ENCODE measurements around the gene MBTPS1.
A peak's percentile ranks its signal among the peaks of the same experiment; 100 is the strongest.
"Not testable (repeated sequence)": the region's sequence is repeated elsewhere in the genome, so short reads cannot be mapped to it uniquely, and the experiment has no call there.

The MBTPS1 gene

DNA sequence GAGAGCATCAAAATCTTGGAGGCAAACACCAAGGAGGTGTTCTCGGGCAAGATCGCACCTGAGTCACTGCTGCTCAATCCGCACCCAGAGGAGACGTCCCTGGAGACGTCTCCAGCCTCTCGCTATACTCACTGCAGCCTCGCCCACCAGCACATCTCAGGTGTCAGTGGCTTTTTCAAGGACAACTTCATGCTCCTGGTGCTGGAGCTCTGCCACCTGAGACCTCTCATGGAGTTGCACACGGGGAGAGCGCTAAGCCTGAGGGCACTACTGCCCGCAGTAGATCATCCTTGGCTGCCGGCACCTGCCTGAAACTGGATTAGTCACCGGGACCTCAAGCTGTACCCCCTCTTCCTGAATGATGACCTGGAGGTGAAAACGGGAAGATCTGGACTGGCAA, 2.6 kb upstream of the MBTPS1 start:
- DNase-seq (ENCODE audit: low spot score): no peak

DNA sequence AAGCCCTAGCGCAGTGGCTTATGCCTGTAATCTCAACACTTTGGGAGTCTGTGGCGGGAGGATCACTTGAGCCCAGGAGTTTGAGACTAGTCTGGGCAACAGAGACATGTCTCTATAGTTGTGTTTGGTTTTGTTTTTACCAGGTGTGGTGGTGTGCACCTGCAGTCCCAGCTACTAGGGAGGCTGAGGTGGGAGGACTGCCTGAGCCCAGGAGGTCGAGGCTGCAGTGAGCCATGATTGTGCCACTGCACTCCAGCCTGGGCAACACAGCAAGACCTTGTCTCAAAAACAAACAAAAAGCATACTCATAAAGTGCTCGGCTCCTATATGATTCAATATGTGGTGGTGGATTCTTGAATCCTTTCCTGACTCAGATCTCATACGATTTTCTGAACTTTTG, 1.6 kb upstream of the MBTPS1 start:
- not testable (repeated sequence) for DNase-seq (ENCODE audit: low spot score)

More for the DNA sequence above, 2.6 kb upstream of the MBTPS1 start:
- TF ChIP-seq, protein P1, sequence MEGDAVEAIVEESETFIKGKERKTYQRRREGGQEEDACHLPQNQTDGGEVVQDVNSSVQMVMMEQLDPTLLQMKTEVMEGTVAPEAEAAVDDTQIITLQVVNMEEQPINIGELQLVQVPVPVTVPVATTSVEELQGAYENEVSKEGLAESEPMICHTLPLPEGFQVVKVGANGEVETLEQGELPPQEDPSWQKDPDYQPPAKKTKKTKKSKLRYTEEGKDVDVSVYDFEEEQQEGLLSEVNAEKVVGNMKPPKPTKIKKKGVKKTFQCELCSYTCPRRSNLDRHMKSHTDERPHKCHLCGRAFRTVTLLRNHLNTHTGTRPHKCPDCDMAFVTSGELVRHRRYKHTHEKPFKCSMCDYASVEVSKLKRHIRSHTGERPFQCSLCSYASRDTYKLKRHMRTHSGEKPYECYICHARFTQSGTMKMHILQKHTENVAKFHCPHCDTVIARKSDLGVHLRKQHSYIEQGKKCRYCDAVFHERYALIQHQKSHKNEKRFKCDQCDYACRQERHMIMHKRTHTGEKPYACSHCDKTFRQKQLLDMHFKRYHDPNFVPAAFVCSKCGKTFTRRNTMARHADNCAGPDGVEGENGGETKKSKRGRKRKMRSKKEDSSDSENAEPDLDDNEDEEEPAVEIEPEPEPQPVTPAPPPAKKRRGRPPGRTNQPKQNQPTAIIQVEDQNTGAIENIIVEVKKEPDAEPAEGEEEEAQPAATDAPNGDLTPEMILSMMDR (IDR thresholded peaks at IDR 0.05; ENCODE audit: extremely low read depth, missing control alignments): no peak

DNA sequence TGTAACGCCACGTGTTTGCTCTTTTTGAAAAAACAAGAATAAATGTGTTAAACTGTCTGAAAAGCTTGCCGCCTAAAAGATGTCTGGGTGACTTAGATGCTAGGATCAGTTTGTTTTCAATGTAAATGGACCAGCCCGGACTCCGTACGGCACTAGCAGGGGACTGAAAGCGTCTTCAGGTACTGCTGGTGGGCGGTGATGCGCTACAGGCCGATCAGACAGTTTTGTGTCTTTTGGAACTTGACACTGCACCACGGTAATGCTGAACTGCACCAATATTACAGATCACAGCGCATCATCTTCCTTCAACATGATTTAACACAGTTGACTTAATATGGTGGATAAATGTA, 727 bp upstream of the MBTPS1 start:
- TF ChIP-seq, protein P1 (IDR thresholded peaks at IDR 0.05; ENCODE audit: extremely low read depth, missing control alignments): no peak
- DNase-seq (ENCODE audit: low spot score): peak; percentile 47

DNA sequence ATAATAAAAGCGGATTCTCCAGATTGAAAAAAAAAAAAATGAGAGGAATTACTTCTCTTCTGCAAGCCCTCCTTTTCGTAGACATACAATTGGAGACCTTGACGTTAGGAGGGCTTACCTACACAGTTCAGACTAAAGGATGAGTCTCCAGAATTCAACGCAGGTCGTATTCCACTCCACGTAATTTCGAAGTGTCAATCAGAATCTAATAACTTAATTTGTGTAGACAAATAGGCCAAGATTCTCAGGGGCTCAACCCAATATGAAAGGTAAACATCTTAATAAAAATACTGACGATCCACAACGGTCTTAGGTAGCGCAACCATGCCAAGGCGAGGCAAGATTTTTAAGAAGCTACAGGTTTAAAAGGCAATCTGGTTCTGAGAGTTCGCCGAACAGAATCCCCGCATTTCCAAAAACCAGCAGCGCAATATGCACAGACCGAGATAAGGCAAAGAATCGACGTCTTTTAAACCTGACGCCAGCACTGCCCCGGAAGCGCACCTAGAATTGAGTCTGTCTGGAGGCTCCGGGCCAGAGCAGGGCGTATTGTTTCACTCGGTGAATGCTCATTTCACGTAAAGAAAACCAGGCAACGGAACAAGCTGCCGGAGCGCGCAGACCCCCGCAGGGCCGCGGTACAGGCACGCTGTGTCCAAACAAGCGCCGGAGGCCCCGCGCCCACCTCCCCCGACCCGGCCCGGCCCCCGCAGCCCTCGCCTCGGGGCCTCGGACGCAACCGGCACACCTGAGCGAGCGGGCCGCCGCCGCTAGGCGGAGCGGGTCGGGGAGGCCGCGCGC, 623 bp downstream of the MBTPS1 start:
- no peak for DNase-seq (ENCODE audit: low spot score)
- TF ChIP-seq, protein P1 (IDR thresholded peaks at IDR 0.05; ENCODE audit: extremely low read depth, missing control alignments): peak; percentile 25

DNA sequence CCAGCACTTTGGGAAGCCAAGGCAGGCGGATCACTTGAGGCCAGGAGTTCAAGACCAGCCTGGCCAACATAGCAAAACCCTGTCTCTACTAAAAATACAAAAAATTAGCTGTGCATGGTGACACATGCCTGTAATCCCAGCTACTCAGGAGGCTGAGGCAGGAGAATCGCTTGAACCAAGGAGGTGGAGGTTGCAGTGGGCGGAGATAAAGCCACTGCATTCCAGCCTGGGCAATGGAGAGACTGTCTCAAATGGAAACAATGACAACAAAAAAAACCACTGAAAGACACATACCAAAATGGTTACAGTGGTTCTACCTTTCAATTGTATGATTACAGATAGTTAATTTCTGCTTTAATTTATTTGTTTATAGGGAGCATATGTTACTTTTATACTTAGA, 4.8 kb downstream of the MBTPS1 start:
- not testable (repeated sequence) for DNase-seq (ENCODE audit: low spot score)

DNA sequence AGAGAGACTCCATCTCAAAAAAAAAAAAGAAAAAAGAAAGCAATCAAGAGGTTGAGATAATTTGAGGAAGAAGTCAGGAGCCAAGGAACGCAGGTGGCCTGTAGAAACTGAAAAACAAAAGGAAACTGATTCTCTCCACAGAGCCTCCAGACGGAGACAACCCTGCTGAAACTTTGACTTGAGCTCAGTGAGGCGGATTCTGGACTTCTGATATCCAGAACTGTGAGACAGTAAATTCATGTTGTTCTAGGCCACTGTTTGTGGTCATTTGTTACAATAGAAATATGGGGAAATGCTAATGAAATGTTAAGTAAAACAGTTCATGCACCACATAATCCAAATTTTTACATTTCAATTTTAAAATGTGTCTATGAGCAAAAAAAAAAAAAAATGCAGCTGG, 5.2 kb downstream of the MBTPS1 start:
- TF ChIP-seq, protein P1 (IDR thresholded peaks at IDR 0.05; ENCODE audit: extremely low read depth, missing control alignments): no peak
- no peak for DNase-seq (ENCODE audit: low spot score)

- TF ChIP-seq, protein P1 (IDR thresholded peaks at IDR 0.05; ENCODE audit: extremely low read depth, missing control alignments): no peak
- DNase-seq (ENCODE audit: low spot score): no peak
These were observed 6.2 kb downstream of the MBTPS1 start for GRCh38 chr16:84110527-84110926.

DNA sequence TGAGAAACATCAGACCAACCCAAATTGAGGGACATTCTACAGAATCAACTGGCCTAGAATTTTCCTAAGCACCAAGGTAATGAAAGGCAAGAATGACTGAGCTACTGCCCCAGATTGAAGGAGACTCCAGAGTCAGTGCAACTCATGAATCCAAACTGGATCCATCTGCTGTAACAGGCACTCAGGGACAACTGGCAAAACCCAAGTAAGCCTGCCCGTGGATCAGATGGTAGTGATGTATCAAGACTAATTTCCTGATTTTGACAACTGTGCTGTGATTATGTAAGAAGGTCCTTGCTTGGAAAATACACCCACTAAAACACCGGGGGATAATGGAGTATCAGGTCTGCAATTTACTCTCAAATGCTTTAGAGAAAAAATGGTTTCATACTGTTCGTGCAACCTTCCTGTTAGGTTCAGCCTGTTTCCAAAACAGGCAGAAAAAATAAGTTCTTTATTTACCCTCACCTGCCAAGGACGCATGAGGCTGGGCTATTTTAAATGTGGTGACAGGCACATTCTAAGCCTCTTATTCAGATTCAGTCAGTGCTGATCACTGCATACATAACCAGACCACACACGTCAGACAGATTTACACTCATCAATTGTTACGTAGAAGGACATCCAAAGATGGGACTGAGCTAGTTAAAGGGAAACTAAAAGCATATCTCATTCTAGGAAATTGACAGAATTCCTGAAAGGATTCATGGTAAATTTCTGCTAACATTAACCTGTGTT, 7.0 kb downstream of the MBTPS1 start:
- DNase-seq (ENCODE audit: low spot score): no peak

More for the DNA sequence above, 7.0 kb downstream of the MBTPS1 start:
- TF ChIP-seq, protein P1 (IDR thresholded peaks at IDR 0.05; ENCODE audit: extremely low read depth, missing control alignments): no peak

All from GM20000 (cell line).